T-helper 2 cell (primary cell): ENCODE data around the gene MIA3.

Experiments
- DNase-seq, 5 experiments: peaks; one replicate each; pipeline versions ENCODE4 v3.0.0 to v3.0.0-alpha.2; 2012 to 2022

The MIA3 gene

DNA sequence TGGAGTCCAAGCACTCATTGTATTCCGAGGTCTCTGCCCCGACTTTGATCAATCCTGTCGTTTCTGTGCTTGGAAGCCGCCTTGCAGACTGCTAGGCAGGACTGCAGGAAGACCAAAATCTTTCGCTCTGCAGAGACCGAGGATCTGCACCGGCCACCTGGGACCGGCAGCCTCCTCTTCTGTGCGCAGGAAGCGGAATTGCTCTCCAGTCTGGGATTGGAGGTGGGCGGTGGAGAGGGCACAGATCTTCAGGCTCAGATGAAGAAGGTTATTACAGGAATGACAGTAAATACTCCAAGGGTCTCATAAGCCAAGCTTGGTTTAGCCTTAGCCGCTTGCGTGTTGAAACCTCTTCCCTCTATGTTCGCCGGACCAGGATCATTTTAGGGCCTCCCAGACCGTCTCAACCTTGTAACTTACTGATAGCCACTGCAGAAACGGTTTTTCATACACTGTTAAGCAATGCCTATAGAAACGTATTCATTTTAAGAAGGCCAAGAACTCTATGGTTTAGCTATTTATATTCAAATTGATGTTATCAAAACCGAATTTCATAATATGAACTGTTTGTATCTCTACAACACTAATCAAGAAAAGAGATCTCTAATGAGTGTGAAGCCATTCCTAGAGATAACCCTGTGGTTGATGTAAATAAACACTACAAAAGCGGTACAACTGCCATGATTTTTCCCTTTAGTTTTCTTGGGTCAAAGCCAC lies 1.1 kb downstream of the MIA3 start:
- DNase-seq, result peak in 1 of 5 experiments; percentile 17

DNA sequence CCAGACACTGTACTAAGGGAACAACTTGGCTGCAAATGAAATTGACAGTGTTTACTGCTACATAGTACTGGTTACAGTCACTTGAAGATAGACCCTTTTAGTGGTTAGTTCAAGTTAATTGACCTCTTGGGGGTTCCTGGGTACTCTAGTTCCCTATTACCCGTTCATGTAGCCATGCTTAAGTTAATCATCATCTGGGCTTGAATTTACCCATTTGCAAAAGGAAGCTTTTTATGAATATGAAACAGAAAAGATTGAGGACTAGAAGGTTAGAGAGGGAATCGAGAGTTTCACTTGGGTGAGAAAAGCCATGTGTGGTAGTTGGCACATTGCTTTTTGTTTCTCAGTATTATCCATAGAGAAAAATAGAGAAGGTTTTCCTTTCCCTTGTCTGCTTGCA lies 2.7 kb downstream of the MIA3 start:
- DNase-seq, result no peak

DNA sequence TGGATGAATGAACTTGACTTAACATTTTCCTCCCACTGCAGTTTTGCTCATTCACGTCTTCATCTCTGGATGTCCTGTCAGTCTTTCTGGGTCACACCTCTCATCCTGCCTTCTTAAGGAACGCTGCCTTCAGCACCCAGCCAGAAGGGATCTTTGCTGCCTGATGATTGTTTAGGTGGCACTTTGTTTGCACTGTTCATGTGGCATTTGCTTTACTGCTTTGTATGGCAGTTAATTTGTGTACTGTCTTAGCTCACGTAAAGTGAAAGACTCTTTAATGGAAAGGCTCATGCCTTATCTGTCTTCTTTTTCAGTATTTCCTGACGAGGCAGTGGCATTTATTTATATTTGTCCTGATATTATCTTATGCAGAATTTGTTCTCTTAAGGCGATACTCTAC lies 4.9 kb downstream of the MIA3 start:
- DNase-seq, result no peak

DNA sequence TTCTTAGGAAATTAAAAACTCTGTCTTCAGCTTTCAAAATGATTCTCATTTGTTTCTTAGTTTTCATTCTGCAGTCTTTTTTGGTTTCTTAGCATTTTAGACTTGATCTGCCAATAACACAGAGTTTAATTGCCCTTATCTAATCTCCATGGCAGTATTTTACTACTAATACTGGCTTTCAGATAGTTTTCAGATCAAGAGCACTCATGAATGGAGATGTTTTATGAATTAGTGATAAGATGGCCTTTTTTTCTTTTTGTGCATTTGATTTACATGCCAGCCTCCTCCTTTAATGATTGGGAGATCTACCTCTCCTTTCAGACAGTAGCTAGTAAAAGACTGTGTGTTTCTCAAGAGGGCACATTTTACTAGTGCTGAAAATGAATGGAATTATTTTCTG lies 5.6 kb downstream of the MIA3 start:
- no peak for DNase-seq

DNA sequence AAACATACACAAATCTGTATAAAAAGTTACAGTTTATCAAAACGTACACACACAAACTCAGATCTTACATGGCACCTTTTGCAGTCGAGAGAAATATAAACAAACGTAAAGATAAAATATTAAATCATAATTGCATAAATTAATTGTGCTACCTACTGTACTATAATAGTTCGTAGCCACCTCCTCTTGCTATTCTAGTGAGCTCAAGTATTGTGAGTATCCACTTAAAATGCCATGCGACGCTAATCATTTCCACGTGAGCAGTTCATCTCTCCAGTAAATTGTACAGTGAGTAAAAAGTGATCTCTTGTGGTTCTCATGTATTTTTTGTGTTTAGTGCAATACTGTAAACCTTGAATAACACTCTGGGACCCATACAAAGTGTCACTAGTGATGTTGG lies 6.3 kb downstream of the MIA3 start:
- DNase-seq, result no peak

DNA sequence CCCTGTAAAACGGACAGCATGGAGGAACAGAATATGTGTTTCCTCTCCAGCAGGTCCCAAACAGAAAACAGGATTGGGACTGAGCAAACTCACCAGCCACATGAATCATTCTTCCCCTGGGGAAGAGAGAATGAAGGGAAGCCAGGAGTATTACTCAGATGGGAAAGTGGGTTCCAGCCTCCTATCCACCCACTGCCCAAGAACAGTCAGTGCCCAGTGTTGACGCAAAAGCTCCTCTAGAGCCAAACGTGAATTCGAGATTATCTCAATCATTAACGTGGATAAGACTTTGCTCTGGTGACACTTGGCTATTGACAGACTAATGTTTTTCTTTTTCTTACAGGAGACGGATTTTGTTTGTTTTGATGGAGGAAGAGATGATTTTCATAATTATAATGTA lies 9.3 kb downstream of the MIA3 start:
- DNase-seq, result no peak

DNA sequence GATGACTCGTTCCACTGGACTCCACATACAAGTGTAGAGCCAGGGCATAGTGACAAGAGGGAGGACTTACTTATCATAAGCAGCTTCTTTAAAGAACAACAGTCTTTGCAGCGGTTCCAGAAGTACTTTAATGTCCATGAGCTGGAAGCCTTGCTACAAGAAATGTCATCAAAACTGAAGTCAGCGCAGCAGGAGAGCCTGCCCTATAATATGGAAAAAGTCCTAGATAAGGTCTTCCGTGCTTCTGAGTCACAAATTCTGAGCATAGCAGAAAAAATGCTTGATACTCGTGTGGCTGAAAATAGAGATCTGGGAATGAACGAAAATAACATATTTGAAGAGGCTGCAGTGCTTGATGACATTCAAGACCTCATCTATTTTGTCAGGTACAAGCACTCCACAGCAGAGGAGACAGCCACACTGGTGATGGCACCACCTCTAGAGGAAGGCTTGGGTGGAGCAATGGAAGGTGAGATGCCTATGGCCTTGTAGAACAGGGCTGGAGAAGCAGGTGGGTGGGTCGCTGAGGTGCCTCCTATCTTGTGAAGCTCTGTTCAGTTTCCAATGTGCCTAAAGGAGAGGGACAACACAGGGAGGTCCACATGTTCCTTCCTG lies 12.1 kb downstream of the MIA3 start:
- DNase-seq, result no peak

DNA sequence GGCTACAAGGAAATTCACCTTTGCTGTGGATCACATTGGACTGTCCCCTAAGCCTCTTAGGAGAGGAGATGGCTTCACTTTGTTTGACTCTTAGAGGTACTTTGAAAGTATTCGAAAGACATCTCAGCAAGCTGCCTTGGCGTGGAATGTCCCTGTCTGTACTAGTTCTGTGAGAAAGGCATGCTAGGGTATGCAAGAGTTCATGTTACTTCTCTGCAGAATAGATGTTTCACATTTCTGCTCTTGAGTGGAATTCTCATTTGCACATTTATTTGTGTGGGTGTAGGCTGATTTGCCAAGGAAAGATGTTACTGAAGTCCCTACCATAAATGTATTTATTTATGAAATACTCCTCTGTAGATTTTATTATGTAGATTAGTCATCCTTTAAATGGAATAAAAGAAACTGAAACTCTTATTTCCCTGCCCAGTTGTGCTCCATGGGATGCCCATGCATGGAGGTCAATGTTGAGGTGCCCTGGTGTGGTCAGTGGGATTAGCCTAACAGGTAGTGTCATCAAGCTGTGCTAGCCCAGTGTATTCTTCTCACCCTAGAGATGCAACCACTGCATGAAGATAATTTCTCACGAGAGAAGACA lies 13.8 kb downstream of the MIA3 start:
- no peak for DNase-seq

DNA sequence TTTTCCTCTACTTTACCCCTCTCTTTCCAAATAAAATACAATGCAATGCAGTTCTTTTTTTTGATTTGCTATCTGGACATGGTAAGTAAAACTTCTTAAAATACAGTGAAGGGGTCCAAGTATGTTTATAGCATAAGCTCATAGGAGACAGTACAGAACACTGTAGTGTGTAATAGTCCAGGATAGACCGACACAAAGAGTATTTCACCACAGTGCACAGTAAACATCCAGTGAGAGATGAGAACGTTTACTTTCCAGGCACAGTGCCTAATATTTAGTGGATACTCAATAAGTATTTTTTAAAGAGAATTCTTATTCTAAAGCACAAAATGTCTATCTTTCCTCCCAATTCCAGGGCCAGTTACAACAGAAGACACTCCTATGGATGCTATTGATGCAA lies 14.9 kb downstream of the MIA3 start:
- DNase-seq, result no peak

DNA sequence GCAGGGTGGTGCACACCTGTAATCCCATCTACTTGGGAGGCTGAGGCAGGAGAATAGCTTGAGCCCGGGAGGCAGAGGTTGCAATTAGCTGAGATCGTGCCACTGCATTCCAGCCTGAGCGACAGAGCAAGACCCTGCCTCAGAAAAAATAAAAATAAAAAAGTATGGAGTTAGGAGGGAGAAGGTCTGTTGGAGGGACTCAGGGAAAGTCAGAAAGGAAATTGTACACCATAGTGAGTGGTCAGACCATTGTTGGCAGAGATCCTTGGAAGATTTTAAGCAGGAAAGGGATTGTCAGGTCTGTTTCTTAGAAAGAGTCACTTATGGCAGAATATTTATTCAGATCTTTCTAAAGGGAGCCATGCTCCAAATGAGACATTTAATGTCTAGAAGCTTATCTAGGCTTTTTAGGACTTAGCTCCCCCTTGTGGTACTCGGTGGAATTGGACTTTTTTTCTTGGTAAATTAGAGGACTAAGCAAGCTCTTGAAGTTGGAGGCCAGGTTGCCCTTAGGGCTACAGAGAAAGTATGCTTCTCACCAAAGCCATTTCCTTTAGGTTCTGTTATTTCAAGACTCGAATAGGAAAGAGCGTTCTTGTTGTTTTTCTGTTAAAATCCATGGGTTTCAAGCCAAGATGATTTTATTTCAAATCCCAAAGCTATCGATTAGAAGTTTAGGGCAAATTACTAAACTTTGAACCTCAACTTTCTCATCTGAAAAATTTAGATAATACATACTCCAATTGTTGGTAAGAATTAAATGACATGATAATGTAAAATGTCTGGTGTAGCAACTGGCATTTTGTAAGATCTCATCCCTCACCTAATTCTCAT lies 16.5 kb downstream of the MIA3 start:
- peak in 4 of 5 experiments; percentile 20 to 82 (median 48) for DNase-seq

DNA sequence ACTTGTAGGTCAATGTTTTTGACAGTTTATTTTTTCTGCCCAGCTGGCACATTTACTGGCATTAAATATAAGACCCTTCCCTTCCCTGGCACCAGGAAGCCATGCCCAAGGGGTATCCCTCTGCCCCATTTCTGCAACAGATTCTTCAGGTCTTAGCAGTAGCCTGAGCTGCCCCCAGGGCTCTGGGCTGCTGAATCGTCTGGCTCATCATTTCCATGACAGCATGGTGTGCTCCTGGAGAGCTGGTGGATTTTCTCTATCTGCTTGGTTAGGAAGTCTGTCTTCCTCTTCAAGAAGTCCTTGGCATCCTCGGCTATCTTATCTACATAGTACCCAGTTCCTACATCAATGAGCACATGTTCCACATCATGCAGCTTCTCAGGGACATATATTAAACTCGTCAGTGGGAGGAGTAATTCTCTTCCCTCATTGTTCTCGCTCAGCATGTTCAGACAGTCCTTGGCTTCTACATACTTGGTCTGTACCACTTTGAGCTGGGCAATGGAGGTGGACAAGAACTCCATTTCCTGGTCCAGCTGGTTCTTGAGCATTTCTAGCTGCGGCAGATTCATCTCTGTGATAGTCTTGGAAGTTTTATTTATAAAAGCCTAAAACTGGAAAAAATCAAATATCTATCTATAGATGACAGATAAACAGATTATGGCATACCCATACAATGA lies 23.5 kb downstream of the MIA3 start:
- DNase-seq, result no peak

DNA sequence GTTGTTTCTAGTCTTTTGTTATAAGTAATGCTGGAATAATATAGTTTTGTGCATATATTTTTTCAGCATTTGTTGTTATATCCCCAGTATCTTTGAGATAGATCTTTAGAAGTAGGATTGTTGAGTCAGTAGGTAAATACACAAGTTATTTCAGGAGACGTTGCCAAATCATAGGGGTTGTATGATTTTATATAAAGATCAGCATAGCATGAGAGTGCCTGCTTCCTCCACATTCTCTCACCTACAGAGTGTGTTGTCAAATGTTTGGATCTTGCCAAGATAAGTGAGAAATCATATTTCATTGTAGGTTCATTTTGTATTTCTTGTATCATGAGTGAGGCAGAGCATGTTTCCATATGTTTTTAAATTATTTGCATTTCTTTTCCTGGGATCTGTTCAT lies 24.6 kb downstream of the MIA3 start:
- DNase-seq, result no peak

DNA sequence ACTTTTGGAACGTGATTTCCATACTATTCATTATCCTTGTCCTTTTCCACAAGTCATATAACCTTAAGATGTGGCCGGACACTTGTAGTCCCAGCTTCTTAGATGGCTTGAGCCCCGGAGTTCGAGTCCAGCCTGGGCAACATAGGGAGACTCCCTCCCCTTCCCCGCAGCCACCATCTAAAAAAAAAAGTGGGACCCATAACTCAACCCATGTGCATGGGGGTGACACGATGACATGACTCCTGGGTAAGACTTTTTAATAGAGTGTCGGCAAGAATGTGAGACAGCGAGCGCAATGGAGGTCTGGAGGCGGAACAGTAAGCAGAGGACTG lies 25.7 kb downstream of the MIA3 start:
- DNase-seq, result peak in 1 of 5 experiments; percentile 76

DNA sequence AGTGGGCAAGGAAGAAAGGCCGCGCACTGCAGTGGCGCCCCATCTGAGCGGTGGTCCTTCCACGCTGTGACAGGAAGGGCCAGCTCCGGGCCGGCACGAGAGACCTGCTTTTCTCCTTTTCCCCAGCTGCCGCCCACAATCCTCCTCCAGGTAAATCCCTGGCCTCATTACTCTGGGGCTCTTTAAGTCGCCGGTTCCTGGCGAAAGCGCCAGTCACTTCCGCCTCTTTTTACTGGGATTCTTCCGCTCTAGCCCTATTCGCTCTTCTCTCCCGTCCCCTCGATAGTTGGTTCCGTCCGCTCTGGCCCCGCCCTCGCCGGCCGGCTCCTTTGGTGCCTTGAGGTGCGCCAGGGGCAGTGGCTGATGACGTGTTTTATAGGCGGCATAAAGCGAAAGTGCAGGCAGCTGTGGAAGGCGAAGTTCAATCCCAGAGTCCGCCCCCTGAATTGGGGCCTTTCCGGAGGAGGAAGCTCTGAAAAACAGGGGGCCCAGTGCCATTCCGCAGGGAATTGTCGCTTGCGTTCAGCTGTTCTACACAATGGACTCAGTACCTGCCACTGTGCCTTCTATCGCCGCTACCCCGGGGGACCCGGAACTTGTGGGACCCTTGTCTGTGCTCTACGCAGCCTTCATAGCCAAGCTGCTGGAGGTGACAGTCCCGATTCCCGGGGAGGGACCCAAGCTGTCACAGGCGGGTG lies 26.2 kb downstream of the MIA3 start:
- DNase-seq, result peak; percentile 93 to 99 (median 97)

DNA sequence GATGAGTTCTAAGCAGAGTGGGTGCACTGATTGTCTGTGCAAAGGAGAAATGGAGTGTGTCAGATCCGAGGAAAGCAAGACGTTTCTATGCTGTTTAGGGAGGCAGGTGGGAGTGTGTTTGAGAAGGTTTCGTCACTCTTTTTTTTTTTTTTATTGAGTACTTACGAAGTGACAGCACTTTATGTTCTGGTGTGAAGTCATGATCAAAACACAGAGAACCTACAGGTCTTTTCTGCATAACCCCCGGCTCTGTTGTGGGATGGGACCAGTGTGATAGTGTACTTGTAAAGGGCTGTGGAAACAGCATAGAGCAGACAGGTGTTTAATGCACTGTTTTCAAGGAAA lies 26.7 kb downstream of the MIA3 start:
- DNase-seq, result peak in 2 of 5 experiments; percentile 33 to 58

DNA sequence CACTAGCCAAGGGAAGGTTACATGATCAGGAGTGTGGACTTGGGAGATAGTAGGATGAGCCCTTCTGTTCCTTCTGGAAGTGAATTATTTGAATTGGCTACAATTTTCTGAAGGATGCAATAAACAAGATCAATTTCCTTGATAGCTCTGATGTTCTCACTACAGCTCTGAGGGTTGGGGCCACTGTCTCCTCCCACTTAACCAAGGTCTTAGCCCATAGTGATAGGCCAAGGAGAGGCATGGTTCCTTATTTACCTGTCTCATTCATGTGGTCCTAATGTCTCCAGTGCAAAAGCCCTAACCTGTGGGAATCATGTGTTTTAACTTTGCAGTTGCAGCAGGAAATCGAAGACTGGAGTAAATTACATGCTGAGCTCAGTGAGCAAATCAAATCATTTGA lies 34.8 kb downstream of the MIA3 start:
- peak in 1 of 5 experiments; percentile 29 for DNase-seq

DNA sequence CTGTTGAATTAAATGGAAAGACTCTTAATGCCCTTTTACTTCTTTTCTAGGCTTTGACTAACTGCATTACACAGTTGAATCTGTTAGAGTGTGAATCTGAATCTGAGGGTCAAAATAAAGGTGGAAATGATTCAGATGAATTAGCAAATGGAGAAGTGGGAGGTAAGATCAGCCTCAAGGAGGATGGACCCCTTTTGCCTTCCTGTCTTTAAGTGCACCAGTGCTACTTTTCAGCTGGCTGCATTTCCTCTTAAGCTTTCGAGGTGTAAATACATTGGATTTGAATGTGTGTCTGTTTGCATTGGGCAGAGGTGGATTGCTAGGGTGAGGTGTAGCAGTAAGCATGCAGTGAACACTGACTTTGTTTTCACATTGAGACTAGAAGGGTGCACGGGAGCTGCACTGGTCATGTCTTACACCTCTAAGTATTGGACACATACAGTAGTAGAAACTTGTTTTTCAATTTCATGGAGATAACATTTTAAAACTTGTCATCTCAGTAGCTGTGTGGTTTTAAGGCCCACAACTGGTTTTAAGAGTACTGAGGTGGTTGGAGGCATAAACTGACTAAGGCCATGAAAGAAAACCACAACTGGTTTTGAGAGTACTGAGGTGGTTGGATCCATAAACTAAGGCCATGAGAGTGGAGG lies 35.4 kb downstream of the MIA3 start:
- peak in 1 of 5 experiments; percentile 91 for DNase-seq

DNA sequence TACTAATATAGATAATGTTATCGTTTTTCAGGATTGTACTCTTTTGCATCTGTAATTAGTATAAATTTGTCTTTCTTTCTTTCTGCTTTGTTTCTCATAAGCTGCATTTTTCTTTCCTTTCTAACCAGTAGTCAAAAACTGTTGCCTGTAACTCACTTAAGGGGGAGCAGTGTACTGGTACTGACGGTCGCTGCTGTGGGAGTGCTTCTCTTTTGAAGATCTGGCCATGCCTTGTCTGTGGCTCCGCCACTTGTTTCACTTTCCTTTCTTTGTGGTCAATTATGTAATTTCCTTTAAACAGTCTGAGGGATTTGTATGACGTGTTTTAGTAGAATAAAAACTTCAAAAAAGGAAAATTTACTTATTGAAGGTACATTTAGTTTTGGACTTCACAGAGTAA lies 37.0 kb downstream of the MIA3 start:
- DNase-seq, result peak; percentile 43 to 87 (median 74)

DNA sequence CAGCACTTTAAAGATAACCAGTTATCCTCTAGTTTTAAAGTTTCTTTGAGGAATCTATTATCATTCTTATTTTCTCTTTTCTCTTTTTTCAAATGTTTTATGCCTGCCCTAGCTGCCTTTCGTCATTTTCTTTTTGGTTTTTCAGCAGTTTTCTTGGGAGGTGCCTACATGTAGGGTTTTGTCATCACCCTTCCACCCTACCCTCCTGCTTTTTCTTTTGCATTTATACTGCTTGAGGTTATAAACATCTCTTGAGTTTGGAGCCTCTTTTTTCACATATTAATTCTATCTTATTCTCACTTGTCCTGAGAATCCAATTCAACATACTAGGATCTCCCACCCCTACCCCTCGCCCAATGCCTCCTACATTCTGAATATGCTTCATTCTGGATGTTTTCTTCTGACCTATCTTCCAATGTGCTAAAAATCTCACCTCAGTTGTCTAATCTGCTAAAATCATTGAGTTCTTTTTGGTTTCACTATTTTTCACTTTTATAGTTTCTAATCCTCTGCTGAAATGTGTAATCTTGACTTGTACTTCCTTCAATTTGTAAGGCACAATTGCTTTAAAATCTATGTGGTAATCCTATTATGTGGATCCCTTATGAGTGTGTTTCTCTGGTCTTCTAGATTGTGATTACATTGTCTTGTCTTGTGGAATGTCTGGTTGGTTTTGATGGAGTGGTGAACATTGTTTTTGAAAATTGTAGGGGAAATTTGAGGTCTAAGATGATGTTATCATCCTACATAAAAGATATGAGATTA lies 38.7 kb downstream of the MIA3 start:
- no peak for DNase-seq

DNA sequence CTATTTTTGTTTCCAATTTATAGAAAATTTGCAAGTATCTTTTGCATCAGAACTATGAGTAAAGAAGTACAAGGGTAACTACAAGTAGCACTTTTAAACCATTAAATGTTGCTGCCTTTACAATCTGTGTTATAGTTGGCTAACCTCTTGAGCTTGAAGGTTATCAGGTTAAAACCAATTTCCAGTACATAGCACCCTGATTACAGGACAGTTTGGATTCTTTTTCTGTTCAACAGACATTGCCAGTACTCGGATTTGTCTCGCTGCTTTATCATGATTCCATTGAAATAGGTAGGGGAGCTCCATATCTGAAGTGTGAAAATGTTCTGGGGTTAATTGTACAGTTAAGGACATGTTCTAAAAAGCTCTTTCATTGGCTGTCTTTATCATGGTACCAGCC lies 40.0 kb downstream of the MIA3 start:
- DNase-seq, result no peak

DNA sequence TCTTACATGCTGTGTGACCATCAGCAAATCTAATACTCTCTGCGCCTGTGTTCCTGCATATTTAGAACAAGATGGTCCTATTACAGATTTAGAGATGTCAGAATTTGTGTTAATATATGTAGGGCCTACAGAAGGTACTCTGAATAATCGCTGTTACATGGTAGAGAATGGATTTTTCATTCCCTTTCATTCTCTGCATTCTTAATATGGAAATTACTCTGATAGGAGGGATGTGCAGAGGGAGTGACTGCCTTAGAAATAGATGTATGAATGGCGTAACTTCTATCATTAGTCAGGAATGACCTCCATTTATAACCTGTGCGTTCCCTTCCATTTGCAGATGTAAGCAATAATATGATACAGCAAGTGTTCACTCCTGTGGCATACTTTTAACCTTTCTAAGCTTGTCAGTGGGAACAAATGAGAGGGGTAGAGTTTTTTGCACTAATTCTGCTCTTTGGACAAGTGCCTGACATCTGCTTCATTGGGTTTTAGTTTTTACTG lies 45.6 kb downstream of the MIA3 start:
- DNase-seq, result no peak
